Measurements from ENCODE around the gene KAT6B.
"Not testable (repeated sequence)": the region's sequence is repeated elsewhere in the genome, so short reads cannot be mapped to it uniquely, and the experiment has no call there.

KAT6B gene

DNA sequence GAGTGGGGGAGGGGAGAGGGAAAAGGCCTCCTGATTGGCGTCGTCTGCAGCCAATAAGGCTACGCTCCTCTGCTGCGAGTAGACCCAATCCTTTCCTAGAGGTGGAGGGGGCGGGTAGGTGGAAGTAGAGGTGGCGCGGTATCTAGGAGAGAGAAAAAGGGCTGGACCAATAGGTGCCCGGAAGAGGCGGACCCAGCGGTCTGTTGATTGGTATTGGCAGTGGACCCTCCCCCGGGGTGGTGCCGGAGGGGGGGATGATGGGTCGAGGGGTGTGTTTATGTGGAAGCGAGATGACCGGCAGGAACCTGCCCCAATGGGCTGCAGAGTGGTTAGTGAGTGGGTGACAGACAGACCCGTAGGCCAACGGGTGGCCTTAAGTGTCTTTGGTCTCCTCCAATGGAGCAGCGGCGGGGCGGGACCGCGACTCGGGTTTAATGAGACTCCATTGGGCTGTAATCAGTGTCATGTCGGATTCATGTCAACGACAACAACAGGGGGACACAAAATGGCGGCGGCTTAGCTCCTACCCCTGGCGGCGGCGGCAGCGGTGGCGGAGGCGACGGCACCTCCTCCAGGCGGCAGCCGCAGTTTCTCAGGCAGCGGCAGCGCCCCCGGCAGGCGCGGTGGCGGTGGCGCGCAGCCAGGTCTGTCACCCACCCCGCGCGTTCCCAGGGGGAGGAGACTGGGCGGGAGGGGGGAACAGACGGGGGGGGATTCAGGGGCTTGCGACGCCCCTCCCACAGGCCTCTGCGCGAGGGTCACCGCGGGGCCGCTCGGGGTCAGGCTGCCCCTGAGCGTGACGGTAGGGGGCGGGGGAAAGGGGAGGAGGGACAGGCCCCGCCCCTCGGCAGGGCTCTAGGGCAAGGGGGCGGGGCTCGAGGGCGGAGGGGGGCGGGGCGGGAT lies at the start of gene KAT6B:
KAT6B (plus strand) TSS at position 459 of the 903 bp plus-strand sequence. CDS start 16,258 bp downstream, outside the sequence.
- in situ Hi-C loops (cut with HindIII; ENCODE audit: low pct_ligation_motif_present, low pct_unique_long_range_greater_than_20kb, low sequenced_read_pairs): no loop called here
- peak; percentile 100 for DNase-seq

DNA sequence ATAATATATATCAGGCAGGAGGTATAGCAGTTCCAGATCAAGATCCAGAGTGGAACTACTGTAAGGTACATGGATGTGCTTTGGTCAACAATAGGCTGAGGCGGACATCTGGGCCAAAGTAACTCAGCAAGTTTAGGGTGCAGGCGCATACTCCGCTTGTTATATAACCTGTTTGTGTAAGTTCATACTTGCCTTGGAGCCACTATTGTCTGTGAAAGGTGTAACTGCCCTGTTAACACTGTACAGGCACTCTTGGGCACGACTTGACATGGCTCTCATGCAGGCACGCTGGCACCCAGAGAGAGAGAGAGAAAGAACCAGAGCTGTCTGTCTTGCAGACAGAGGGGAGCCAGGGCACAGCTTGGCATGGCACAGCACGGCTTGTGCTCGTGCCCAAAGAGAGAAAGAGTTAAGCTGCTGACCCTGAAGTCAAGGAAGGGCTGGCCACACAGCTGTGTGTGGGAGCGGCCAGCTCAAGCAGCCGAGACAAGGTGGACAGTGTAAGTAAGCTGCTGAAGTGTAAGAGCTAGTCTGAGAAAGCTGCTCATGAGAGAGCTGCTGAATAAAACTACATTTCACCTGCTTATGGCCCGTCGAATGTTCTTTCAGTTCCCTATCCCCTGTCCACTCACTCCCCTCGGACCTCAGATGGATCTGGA lies 47.8 kb upstream of the KAT6B start:
- in situ Hi-C loops (cut with HindIII; ENCODE audit: low pct_ligation_motif_present, low pct_unique_long_range_greater_than_20kb, low sequenced_read_pairs): no loop called here
- DNase-seq: no peak

DNA sequence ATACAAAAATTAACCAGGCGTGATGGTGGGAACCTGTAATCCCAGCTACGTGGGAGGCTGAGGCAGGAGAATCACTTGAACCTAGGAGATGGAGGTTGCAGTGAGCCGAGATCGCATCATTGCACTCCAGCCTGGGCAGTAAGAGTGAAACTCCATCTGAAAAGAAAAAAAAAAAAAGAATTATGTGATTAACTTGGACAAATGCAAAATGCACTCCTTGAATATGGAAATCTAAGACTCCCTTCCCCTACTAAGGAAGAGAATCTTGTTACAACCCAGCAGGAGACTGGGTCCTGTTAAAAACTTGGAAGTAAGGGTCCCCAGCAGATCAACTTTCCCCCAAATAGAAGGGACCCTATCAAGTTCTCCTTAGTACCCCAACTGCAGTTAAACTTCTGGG lies 44.5 kb upstream of the KAT6B start:
- DNase-seq; in situ Hi-C loops (cut with HindIII; ENCODE audit: low pct_ligation_motif_present, low pct_unique_long_range_greater_than_20kb, low sequenced_read_pairs): not testable (repeated sequence)

DNA sequence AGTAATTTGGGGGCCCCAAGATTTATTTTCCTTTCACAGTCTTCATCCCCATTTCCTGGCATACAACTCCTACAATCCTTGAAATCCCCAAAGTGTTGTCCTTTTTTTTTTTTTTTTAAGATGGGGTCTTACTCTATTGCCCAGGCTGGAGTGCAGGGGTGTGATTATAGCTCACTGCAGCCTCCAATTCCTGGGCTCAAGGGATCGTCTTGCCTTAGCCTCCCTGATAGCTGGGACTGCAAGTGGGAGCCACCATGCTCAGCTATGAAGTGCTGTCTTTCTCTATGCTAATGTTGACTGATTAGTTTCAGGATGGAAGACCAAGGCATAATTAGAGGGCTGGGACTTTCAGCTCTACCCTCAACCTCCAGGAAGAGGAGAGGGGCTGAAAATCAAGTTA lies 41.9 kb upstream of the KAT6B start:
- in situ Hi-C loops (cut with HindIII; ENCODE audit: low pct_ligation_motif_present, low pct_unique_long_range_greater_than_20kb, low sequenced_read_pairs): no loop called here
- DNase-seq: no peak

DNA sequence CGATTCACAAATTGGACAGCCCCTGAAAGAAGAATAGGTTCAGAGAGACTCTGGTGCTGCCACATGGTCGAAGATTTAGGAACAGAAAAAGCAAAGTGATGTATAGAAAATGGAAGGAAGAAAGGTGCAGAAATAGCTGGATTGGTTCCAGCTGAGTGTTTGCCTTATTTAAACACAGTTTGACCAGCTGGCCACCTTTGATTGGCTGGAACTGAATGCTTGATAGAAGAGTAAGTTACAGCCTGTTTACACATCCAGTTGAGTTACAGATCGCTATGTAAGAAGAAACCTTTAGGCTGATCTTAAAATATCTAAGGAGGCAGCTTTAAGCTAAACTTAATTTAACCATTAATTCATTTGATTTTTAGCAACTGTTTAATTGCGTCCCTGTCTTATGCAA lies 40.3 kb upstream of the KAT6B start:
- in situ Hi-C loops (cut with HindIII; ENCODE audit: low pct_ligation_motif_present, low pct_unique_long_range_greater_than_20kb, low sequenced_read_pairs): no loop called here
- DNase-seq: no peak

DNA sequence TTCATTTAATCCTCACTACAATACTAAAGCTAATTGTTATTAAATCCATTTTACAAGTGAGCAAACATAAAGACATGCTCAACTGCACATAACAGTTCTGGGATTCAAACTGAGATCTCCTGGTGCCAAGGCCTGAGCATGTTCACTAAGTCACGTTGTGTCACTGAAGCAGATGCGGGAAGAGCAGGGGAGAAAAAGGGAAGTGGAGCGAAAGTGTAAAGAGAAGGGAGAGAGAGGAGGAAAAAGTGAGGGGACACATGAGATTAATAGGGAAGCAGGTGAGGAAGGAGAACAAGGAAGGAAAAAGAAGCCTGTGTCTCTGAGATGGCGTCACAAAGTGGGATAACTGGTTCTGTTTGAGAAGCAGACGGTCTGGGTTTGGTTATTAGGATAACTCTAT lies 38.9 kb upstream of the KAT6B start:
- DNase-seq: no peak
- in situ Hi-C loops (cut with HindIII; ENCODE audit: low pct_ligation_motif_present, low pct_unique_long_range_greater_than_20kb, low sequenced_read_pairs): no loop called here

DNA sequence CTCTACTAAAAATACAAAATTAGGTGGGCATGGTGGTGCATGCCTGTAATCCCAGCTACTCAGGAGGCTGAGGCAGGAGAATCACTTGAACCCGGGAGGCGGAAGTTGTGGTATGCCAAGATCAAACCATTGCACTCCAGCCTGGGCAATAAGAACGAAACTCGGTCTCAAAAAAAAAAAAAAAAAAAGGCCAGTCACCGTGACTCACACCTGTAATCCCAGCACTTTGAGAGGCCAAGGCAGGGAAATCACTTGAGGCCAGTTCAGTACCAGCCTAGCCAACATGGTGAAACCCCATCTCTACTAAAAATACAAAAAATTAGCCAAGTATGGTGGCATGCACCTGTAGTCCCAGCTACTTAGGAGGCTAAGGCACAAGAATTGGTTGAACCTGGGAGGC lies 34.4 kb upstream of the KAT6B start:
- in situ Hi-C loops (cut with HindIII; ENCODE audit: low pct_ligation_motif_present, low pct_unique_long_range_greater_than_20kb, low sequenced_read_pairs); DNase-seq: not testable (repeated sequence)

DNA sequence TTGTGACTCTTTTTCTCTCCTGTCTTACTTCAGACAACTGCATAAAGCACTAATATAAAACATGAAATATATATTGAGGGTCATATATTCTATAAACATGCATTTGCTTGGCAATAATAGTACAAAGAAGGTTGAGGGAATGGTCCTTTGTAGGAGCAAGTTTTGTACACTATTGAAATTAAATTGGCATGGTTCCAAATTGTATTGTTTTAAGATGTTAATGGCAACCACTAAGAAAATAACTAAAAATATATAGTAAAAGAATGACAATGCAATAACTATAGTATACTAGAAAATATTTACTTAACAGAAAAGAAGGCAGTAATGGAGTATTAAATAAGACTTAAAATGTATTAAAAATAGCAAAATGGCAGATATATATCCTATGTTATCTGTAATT lies 33.7 kb upstream of the KAT6B start:
- in situ Hi-C loops (cut with HindIII; ENCODE audit: low pct_ligation_motif_present, low pct_unique_long_range_greater_than_20kb, low sequenced_read_pairs): no loop called here
- DNase-seq: no peak

DNA sequence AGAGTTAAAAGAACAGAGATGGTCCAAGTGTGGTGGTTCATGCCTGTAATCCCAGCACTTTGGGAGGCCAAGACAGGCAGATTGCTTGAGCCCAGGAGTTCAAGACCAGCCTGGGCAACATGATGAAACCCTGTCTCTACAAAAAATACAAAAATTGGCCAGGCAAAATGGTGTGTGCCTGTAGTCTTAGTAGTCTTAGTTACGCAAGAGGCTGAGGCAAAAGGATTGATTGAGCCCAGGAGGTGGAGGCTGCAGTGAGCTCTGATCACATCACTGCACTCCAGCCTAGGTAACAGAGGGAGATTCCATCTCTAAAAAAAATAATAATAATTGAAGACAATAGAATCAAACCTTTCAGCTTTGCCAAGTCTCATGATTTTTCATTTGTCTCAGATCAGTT lies 33.2 kb upstream of the KAT6B start:
- in situ Hi-C loops (cut with HindIII; ENCODE audit: low pct_ligation_motif_present, low pct_unique_long_range_greater_than_20kb, low sequenced_read_pairs); DNase-seq: not testable (repeated sequence)

DNA sequence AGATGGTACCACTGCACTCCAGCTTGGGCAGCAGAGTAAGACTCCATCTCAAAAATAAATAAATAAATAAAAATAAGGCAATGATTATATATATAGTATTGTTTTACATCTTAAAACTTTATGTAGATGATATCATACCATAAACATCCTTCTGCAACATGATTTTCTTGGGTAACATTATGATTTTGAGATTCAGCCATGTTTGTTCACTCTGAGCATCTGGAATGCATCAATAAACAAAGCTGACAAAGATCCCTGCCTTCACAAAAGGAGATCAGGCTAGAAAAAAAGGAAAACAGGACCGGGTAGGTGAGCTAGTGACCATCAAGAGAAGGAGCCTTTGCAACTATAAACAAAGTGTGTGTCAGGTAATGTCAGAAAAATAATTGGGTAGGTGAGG lies 31.9 kb upstream of the KAT6B start:
- DNase-seq: no peak
- in situ Hi-C loops (cut with HindIII; ENCODE audit: low pct_ligation_motif_present, low pct_unique_long_range_greater_than_20kb, low sequenced_read_pairs): no loop called here

DNA sequence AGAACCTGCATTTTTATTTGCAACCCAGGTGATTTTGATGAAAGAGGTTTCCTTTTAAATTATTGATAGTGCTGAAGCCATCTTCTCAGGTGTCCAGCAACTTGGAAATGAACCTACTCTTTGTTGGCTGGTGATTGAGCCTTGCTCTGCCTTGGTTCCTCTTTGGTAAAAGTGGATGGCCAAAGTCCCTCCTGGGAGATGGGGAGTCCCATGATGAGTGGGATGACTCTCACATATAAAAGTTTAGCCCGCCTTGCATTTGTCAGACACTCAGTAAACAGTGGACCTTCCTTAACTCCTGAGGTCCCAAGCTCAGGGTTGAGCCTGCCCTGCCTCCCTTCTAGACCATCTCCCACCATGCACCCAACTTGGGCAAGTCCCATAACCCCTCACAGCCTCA lies 28.9 kb upstream of the KAT6B start:
- in situ Hi-C loops (cut with HindIII; ENCODE audit: low pct_ligation_motif_present, low pct_unique_long_range_greater_than_20kb, low sequenced_read_pairs): no loop called here
- DNase-seq: no peak

DNA sequence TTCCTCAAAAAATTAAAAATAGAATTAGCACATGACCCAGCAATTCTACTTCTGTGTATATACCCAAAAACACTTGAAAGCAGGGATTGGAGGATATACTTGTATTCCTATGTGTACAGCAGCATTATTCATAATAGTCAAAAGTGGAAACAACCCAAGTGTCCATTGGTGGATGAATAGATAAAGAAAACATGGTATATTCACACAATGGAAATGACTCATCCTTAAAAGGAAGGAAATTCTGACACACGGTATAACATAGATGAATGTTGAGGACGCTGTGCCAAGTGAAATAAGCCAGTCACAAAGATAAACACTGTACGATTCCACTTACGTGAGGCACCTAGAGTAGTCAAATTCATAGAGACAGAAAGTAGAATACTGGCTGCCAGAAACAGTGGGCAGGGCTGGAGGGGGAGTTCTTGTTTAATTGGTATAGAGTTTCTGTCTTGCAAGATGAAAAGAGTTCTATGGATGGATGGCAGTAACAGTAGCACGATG lies 26.6 kb upstream of the KAT6B start:
- no peak for DNase-seq

DNA sequence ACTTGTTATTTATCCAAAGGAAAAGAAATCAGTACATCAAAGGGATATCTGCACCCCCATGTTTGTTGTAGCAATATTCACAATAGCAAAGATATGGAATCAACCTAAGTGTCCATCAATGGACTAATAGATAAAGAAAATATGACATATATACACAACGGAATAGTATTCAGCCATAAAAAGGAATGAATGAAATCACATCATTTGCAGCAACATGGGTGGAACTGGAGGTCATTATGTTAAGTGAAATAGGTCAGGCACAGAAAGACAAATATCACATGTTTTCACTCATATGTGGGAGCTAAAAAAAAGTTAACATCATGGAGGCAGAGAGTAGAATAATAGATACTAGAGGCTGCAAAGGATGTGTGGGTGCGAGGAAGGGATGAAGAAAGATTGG lies 25.0 kb upstream of the KAT6B start:
- no peak for DNase-seq
- in situ Hi-C loops (cut with HindIII; ENCODE audit: low pct_ligation_motif_present, low pct_unique_long_range_greater_than_20kb, low sequenced_read_pairs): no loop called here

More for the DNA sequence above, 26.6 kb upstream of the KAT6B start:
- in situ Hi-C loops (cut with HindIII; ENCODE audit: low pct_ligation_motif_present, low pct_unique_long_range_greater_than_20kb, low sequenced_read_pairs): no loop called here

DNA sequence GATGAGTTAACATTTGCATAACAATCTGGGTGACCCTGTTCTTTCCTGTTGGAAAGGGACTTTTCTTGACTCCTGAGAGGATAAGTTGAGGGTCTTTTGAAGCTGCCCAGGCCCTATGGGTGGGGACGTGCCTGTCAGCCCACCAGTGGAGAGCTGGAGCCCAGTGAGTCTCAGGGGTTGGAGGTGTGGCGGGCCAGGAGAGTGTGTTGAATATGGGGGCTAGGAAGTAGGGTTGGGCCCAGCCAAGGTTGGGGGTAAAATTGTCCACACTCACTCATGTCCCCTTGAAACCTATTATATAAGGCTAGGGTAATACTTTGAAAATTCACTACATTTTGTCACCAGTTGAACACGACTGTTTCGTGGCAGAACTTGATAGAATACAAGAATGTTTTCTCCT lies 17.9 kb upstream of the KAT6B start:
- no peak for DNase-seq
- in situ Hi-C loops (cut with HindIII; ENCODE audit: low pct_ligation_motif_present, low pct_unique_long_range_greater_than_20kb, low sequenced_read_pairs): no loop called here

DNA sequence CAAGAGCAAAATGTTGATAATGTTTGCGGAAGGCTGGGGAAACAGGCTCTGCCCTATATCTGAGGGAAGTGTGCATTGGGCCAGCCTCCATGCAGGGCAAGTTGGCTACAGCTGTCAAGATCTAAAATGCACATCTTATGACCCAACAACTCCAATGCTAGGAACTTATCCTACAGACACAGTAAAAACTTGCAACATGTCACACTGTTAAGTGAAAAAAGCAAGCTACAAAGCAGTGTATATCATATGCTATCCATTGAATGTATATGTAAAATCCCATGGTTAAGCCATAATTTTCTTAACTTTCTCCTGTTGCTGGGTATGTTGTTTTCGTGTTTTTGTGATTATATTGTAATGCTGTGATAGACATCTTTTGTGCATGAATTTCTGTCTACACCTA lies 16.3 kb upstream of the KAT6B start:
- in situ Hi-C loops (cut with HindIII; ENCODE audit: low pct_ligation_motif_present, low pct_unique_long_range_greater_than_20kb, low sequenced_read_pairs): no loop called here
- no peak for DNase-seq

DNA sequence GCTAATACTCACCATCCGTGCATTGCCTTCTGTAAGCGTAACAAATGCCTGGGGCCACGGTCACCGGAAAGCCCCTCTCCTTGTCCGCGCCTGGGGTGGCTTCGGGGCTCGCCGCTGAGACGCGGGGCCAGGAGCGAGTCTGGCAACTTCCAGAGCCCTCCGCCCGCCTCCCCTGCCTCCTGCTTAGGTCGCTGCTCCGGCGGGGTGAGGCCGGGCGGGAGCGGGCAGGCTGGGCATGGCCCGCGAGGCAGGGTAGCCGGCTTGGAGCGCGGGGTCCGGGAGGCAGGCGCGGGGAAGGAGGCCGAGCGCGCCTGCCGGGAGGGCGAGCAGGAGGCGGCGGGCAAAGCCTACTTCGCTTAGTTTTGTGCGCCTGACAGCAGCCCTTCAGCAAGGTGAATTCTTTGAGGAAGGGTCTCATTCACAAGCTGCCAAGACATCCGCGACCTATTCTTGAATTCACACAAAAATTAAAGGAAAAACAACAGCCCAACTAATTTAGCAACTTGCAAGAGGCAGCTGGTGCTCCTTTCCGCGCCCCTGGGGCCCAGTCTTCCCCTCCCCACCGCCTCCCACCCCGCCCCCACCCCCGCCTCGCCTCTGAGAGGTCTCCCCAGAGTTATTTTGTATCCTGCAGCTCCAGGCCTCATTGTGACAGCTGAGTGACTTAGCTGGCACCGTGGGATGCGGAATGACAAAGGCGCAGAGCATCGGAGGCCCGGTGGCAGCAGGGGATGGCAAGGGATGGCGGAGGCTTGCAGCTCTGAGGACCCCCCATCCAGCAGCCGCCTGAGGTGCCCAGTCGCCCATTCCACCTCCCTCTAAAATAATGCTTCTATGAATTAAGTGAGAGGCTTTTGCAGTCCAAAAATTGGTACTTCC lies 12.8 kb upstream of the KAT6B start:
- no peak for DNase-seq
- in situ Hi-C loops (cut with HindIII; ENCODE audit: low pct_ligation_motif_present, low pct_unique_long_range_greater_than_20kb, low sequenced_read_pairs): no loop called here

DNA sequence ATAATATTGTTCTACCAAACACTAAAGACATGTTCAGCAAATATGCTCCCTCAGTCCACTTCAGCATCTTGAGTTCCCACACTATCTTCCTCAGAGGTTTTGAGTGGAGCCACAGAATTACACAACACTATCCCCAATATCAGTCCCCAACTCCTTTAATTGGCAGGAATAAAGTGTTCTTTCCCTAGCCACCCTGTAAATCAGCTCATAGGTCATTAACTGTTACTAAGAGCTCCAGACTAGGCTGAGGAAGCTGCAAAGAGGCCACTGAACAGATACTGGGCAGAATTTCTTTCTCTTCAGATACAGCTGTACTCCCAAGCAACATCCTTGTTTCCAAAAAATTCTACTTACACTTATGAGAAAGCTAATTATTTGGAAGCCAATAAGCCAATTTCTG lies 11.6 kb upstream of the KAT6B start:
- in situ Hi-C loops (cut with HindIII; ENCODE audit: low pct_ligation_motif_present, low pct_unique_long_range_greater_than_20kb, low sequenced_read_pairs): no loop called here
- no peak for DNase-seq

DNA sequence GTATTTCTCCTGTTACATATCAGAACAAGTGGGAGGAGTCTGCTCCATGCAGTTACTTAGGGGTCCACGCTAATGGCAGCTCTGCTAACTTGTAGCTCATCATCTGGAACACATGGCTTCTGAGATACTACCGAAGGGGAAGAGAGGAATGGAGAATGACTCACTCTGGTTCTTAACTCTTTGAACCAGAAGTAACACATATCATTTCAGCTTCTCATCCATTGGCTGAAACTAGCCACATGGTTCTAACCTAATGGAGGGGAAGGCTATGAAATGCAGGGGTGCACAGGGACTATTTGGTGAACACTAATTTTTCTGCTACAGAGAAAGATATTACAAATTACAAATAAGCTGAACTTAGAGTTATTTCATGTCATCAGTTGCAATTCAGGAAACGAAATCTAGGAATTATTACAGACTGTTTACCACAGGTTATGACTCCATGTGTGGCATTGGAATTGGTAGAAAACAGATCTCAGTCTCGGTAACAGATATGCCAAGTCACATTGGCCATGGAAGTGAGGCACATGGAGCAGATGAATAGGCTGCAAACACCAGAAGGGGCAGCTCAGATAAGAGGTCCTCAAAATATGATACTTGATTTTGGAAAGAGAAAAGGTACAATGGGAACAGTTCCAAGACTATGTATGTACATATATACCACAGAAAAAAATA lies 9.4 kb upstream of the KAT6B start:
- in situ Hi-C loops (cut with HindIII; ENCODE audit: low pct_ligation_motif_present, low pct_unique_long_range_greater_than_20kb, low sequenced_read_pairs): no loop called here
- DNase-seq: peak; percentile 28

All from ACHN (cell line).